Osteoblast (primary cell): Measurements from ENCODE around the gene AMD1. TPM values are rescaled to one million over a fixed set of nuclear protein-coding genes. Genes with fewer than 3 reads are reported as not detected.

Experiments used
- DNase-seq: peaks from one replicate; pipeline ENCODE4 v3.0.0; 2011; ENCODE audit warnings: low spot score, mixed read lengths; ENCODE audit not compliant: insufficient read length; ENCODE audit errors: missing footprints
- H2AFZ ChIP-seq: 2 replicates; pipeline ENCODE4 v1.6.0; 2011; ENCODE audit warnings: mild to moderate bottlenecking, low read length
- H3K27ac ChIP-seq: 2 replicates; pipeline ENCODE4 v1.5.1; 2011; ENCODE audit warnings: mild to moderate bottlenecking, low read depth, low read length, moderate library complexity
- H3K27me3 ChIP-seq: 2 replicates; pipeline ENCODE4 v1.6.0; 2012; ENCODE audit warnings: mild to moderate bottlenecking, control low read depth, inconsistent platforms, low read length, moderate library complexity; ENCODE audit not compliant: insufficient read depth
- H3K36me3 ChIP-seq: 2 replicates; pipeline ENCODE4 v1.5.1; 2011; ENCODE audit warnings: mild to moderate bottlenecking, low read length, control low read depth, moderate library complexity; ENCODE audit not compliant: insufficient read depth
- H3K4me1 ChIP-seq: 2 replicates; pipeline ENCODE4 v1.5.1; 2011; ENCODE audit warnings: mild to moderate bottlenecking, low read length, control low read depth, moderate library complexity; ENCODE audit not compliant: insufficient read depth
- H3K4me2 ChIP-seq: 2 replicates; pipeline ENCODE4 v1.6.0; 2011; ENCODE audit warnings: mild to moderate bottlenecking, low read length; ENCODE audit not compliant: insufficient read depth
- H3K4me3 ChIP-seq: fragments of 200-600 bp; sonication (generic); 3 replicates; pipeline ENCODE4 v1.5.1; 2012; ENCODE audit warnings: mild to moderate bottlenecking, low read length, inconsistent platforms; ENCODE audit not compliant: insufficient read depth
- H3K79me2 ChIP-seq: 2 replicates; pipeline ENCODE4 v1.6.0; 2012; ENCODE audit warnings: mild to moderate bottlenecking, low read length, control low read depth, inconsistent platforms; ENCODE audit not compliant: insufficient read depth
- H3K9me3 ChIP-seq: 2 replicates; pipeline ENCODE4 v1.5.1; 2011; ENCODE audit warnings: low read depth, low read length, control low read depth
- H4K20me1 ChIP-seq: 2 replicates; pipeline ENCODE4 v1.6.0; 2012; ENCODE audit warnings: mild to moderate bottlenecking, low read length, control low read depth; ENCODE audit not compliant: insufficient read depth
- CTCF ChIP-seq: IDR thresholded peaks from 2 replicates; pipeline ENCODE4 v1.5.1; 2011; ENCODE audit warnings: mild to moderate bottlenecking, low read depth, low read length, moderate library complexity; ENCODE audit errors: extremely low read depth
- total RNA-seq: library from RNA; depleted of rRNA; stranded (reverse); fragments of >200 nt; gene quantifications from 2 replicates; pipeline ENCODE4 v1.2.3, GENCODE V29; 2012

AMD1 gene
- total RNA-seq, 1 donor = 63.0 TPM

DNA sequence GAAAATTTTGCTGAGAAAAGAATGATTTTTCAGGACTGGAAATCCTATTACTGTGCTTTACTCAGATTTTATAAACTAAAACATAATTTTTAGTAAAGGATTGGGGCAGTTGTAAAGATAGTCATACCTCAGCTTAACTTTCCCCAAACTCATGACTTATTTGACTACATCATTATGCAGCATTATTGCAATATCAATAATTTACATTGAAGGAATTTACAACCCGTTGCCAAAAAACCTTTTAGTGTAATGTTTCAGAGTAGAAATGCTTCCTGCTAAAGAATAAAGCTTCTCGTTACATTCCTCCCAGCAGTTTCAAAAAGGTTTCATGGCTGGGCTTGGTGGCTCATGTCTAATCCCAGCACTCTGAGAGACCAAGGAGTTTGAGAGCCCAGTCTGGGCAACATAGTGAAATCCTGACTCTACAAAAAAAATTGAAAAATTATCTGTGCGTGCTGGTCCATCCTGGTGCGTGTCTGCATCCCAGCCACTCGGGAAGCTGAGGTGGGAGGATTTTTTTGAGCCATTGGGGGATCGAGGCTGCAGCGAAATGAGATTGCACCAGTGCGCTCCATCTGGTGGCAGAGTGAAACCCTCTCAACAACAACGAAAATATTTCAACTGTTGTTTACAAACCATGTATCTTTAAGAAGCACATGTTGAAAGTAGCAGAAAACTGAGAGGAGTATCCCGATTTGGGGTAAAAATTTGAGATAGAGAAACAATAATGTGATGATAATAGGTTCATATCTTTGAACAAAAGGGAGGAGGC, 4.4 kb downstream of the AMD1 start:
- TF ChIP-seq CTCF = peak; percentile 60
- Histone ChIP-seq H3K9me3 (no peaks in the 10 kb centered on the region), H3K4me1 (peaks cover 46% of the 10 kb centered on the region), H3K27ac (peak overlapping the region; percentile 44), H3K4me2 (peak overlapping the region; percentile 93), H2AFZ (no peak overlapping the region), H4K20me1 (peaks cover 70% of the 10 kb centered on the region), H3K4me3 (peak overlapping the region; percentile 34), H3K36me3 (no peaks in the 10 kb centered on the region), H3K79me2 (peaks cover 92% of the 10 kb centered on the region), H3K27me3 (no peaks in the 10 kb centered on the region)
- peak; percentile 74 for DNase-seq

- no peaks in the 10 kb centered on the region for H3K27me3 ChIP-seq
- H3K4me3 ChIP-seq = no peak overlapping the region
- H4K20me1 ChIP-seq = peaks cover 75% of the 10 kb centered on the region
- H3K27ac ChIP-seq = no peak overlapping the region
- no peak for DNase-seq
- H2AFZ ChIP-seq = no peak overlapping the region
- H3K79me2 ChIP-seq = peaks cover 100% of the 10 kb centered on the region
- H3K4me2 ChIP-seq = no peak overlapping the region
- no peak for TF ChIP-seq CTCF
- no peaks in the 10 kb centered on the region for H3K9me3 ChIP-seq
- H3K4me1 ChIP-seq = peaks cover 46% of the 10 kb centered on the region
- no peaks in the 10 kb centered on the region for H3K36me3 ChIP-seq
These were observed 6.1 kb downstream of the AMD1 start for GRCh38 chr6:110880651-110881050.

GRCh38 chr6:110881546-110882273, 7.1 kb downstream of the AMD1 start:
- H3K4me2 ChIP-seq = no peak overlapping the region

More at GRCh38 chr6:110881546-110882273, 7.1 kb downstream of the AMD1 start:
- Histone ChIP-seq H3K9me3 (no peaks in the 10 kb centered on the region), H3K4me3 (no peak overlapping the region), H3K79me2 (peaks cover 100% of the 10 kb centered on the region), H3K36me3 (no peaks in the 10 kb centered on the region), H4K20me1 (peaks cover 73% of the 10 kb centered on the region), H3K27me3 (no peaks in the 10 kb centered on the region), H2AFZ (no peak overlapping the region), H3K27ac (peak overlapping the region; percentile 17), H3K4me1 (peaks cover 42% of the 10 kb centered on the region)
- no peak for DNase-seq
- TF ChIP-seq CTCF = no peak
